C4-2B (cell line): ENCODE data around the gene VTCN1.

Source experiments
- CTCF ChIP-seq: fragments of 450-650 bp; conservative IDR thresholded peaks from 2 replicates; pipeline ENCODE4 v1.5.1; 2017; ENCODE audit warnings: mild to moderate bottlenecking
- ZFX ChIP-seq: fragments of 450-650 bp; IDR thresholded peaks from 2 replicates; pipeline ENCODE4 v1.6.1; 2017

- no peak for TF ChIP-seq CTCF
- TF ChIP-seq ZFX, result no peak
These were observed 80.2 kb downstream of the VTCN1 start for GRCh38 chr1:117130526-117130925.
